Hematopoietic multipotent progenitor cell treated with erythropoietin and hydrocortisone succinate and interleukin-3 and kit ligand, for 17 days (in vitro differentiated cells): Measurements from ENCODE around the gene TRIM39.
"Not testable (repeated sequence)": the region's sequence is repeated elsewhere in the genome, so short reads cannot be mapped to it uniquely, and the experiment has no call there.

Experiments used
- DNase-seq: peaks from one replicate; pipeline ENCODE4 v3.0.0-alpha.2; 2015; ENCODE audit warnings: low spot score

Gene TRIM39

GRCh38 chr6:30326526-30327231, at the start of gene TRIM39:
Gene TRIM39, plus strand, starts transcription at chr6:30326927. Its CDS starts 2,391 bp downstream, at chr6:30329318.
- peak; percentile 85 for DNase-seq

GRCh38 chr6:30280988-30281387, 45.7 kb upstream of the TRIM39 start:
- DNase-seq: not testable (repeated sequence)

- DNase-seq: no peak
Measured at GRCh38 chr6:30282522-30282921, 44.2 kb upstream of the TRIM39 start.

GRCh38 chr6:30283761-30284160, 43.0 kb upstream of the TRIM39 start:
- DNase-seq: no peak

DNA sequence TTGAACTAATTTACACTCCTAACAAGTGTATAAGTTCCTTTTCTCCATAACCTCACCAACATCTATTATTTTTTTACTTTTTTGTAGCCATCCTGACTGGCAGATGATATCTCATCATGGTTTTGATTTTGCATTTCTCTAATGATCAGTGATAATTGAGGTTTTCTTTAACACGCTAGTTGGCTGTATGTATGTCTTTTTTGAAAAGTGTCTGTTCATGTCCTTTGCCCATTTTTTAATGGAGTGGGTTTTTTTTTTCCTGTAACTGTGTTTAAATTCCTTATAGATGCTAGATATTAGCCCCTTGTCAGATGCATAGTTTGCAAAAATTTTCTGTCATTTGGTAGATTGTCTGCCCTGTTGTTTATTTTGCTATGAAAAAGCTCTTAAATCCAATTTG, 39.6 kb upstream of the TRIM39 start:
- DNase-seq: no peak

- DNase-seq: no peak
Measured at GRCh38 chr6:30295837-30296236, 30.9 kb upstream of the TRIM39 start.

- DNase-seq: no peak
Measured at GRCh38 chr6:30304002-30304401, 22.7 kb upstream of the TRIM39 start.

GRCh38 chr6:30311101-30311500, 15.6 kb upstream of the TRIM39 start:
- no peak for DNase-seq

DNA sequence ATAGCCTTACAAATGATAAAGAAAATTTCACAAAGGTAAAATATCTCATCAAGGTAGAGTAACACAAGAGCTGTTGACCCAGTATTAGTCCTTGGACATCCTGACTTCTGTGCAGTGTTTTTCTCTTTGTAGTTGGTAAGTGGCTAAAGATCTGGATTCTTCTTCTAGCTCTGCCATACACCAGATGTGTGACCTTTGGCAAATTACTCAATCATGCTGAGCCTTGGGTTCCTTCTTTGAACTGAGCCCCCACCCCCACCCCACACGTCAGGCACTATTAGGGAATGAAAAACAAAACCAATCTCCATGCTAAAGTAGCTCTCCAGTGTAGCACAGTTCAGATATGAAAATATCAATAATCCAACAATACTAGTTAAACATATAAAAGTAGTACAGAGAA, 15.1 kb upstream of the TRIM39 start:
- no peak for DNase-seq

GRCh38 chr6:30312266-30312665, 14.5 kb upstream of the TRIM39 start:
- DNase-seq: no peak

DNA sequence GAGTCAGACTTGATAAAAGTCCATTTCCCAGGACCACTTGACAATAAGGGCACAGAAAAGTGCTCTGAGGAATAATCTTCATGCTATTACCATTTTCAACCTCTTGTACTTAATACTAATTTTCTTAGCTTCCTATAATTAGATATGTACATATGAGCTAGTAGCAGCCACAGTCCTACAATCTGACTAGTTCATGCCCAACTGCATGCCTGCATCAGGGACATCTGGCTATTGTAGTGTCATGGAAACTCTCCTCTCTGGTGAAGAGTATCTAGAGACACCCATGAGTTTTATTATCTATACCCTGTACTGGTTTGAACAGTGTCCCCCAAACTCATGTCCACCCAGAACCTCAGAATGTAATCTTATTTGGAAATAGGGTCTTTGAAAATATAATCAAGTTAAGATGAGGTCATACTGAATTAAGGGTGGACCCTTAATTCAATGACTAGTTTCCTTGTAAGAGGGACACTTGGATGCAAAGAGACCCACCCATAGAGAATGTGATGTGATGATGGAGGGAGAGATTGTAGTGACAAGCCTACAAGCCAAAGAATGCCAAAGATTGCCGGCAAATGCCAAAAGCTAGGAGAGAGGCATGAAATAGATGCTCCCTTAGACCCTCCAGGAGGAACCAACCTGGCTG, 13.9 kb upstream of the TRIM39 start:
- DNase-seq: no peak

- DNase-seq: no peak
Measured at GRCh38 chr6:30315156-30315555, 11.6 kb upstream of the TRIM39 start.

GRCh38 chr6:30317913-30318589, 8.7 kb upstream of the TRIM39 start:
- DNase-seq: no peak

GRCh38 chr6:30319146-30319835, 7.4 kb upstream of the TRIM39 start:
- DNase-seq: no peak

DNA sequence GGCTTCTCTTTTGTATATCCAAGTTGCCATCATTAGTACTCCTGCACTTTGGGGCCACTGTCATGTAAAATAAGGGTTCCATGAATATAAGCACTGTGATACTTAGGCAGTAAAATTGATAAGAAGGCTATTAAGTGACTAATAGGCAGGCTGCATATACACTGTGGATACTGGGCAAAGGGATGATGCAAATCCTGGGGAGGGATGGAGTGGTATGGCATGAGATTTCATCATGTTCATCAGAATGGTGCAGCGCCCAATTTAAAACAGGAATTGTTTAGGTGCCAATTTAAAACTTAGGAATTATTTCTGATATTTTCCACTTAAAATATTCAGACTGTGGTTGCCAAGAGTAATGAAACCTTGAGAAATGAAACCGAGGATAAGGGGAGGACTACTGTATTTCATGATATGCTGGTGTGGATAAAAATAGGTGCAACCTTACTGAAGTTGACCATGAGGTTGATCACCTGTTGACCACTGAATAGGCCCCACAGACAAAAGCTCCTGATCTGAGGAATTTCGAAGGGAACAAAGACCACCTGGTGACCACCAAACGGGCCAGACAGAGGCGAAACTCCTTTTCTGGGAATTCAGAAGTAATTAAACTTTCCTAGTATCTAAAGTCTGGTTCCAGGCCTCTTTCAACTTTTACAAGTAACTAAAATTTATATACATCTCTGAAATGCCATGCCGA, 4.9 kb upstream of the TRIM39 start:
- DNase-seq: no peak

- DNase-seq: no peak
Measured at GRCh38 chr6:30322527-30323501, 3.9 kb upstream of the TRIM39 start.

GRCh38 chr6:30323806-30324205, 2.9 kb upstream of the TRIM39 start:
- no peak for DNase-seq

DNA sequence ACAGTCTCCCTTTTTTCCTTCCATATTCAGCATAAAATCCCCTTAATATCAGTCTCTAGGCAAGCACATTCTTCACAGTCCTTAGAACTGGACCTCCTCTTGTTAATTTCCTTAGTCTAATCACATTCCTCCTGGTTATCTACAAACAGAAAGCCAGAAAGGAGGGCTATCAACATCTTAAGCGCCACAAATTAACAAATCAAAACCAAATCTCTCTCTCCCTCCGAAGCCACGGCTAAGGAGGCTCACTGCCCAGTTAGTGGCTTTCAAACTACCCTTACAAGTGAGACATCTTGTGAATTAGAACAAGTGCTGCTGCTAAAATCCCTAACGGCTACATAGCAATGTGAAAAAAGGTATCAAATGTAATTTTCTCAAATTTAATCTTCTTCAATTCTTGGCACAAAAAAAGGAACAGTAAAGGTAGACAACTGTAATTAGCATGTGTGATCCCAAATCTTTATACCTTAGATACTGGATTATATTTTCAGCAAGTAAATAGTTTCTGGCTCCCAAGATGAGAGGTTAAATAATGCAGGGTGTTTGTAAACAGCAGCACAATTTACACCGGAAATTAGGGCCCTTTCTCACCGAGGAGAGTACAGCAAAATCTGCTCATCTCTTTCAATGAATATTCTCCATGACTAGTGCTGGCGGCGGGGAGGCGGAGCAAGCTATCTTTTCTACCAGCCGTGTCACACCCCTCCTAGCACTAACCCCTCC, 1.4 kb upstream of the TRIM39 start:
- DNase-seq: peak; percentile 75

DNA sequence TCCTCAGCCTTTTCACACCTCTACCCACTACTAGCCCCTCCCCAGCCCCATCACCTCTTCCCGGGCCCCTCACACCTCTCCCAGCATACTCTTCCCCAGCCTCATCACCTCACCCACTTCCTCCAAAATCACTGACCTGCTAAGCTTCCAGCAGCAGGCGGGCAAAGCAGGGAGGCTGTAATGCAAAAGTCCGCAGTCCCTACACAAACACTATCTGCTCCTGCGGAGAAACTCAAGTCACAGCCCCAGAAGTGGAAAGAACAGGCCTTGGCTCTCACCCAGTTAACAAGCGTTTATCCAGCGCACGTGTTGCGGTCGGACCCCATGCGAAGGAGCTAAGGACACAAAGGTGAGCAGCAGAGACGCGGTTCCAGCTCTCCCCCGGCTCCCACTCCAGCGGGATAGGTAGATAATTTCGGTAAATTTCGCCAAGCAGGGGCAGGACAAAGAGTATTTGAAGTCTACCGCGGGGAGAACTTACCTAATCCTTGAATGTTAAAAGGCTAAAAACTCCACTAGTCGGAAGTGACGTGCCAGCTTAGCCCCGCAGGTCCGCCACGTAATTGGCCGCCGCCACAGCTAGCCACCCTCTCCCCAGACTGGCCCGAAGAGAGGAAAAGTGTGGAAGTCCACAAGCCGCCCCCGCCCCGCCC, 728 bp upstream of the TRIM39 start:
- DNase-seq: peak; percentile 64
